GM18951 (cell line): Measurements from ENCODE around the gene CACNA1F.
"Not testable (repeated sequence)": the region's sequence is repeated elsewhere in the genome, so short reads cannot be mapped to it uniquely, and the experiment has no call there.

ENCODE experiments used
- POLR2A ChIP-seq: IDR thresholded peaks from 4 replicates; pipeline ENCODE4 v1.6.1; 2011; ENCODE audit warnings: mild to moderate bottlenecking; ENCODE audit not compliant: insufficient read length, insufficient read depth; ENCODE audit errors: extremely low read depth
- in situ Hi-C: fragments of 300-500 bp; cut with MboI; formaldehyde crosslinking; loops from one replicate; pipeline ENCODE4 v1.12.0; 2022; ENCODE audit warnings: low sequenced_read_pairs, mixed read lengths, inconsistent platforms; ENCODE audit not compliant: unreplicated experiment

CACNA1F gene

DNA sequence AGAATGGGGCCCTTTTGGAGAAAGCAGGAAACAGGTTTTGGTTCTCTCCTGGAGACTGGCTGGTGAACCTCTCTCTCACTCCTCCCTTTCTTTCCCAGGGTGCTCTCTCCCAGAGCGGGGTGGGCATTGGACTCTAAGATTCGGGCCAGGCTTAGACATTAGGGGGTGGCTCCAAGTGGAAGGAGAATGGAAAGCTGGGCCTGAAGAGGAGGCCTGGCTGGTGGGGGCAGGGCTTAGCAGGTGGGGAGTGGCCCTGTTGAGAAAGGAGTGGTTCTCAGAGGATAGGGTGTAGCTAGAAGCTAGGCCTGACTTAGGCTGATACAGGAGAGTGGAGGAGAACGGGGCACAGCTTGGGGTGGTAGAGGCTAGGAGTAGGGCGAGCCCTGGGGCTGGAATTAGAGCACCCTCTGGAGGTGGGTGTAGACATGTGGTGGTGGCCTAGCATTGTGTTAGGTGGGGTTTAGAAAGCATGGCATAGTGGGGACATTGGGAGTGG, 55.8 kb downstream of the CACNA1F start:
- no peak for TF ChIP-seq POLR2A
- in situ Hi-C loops: no loop called here

DNA sequence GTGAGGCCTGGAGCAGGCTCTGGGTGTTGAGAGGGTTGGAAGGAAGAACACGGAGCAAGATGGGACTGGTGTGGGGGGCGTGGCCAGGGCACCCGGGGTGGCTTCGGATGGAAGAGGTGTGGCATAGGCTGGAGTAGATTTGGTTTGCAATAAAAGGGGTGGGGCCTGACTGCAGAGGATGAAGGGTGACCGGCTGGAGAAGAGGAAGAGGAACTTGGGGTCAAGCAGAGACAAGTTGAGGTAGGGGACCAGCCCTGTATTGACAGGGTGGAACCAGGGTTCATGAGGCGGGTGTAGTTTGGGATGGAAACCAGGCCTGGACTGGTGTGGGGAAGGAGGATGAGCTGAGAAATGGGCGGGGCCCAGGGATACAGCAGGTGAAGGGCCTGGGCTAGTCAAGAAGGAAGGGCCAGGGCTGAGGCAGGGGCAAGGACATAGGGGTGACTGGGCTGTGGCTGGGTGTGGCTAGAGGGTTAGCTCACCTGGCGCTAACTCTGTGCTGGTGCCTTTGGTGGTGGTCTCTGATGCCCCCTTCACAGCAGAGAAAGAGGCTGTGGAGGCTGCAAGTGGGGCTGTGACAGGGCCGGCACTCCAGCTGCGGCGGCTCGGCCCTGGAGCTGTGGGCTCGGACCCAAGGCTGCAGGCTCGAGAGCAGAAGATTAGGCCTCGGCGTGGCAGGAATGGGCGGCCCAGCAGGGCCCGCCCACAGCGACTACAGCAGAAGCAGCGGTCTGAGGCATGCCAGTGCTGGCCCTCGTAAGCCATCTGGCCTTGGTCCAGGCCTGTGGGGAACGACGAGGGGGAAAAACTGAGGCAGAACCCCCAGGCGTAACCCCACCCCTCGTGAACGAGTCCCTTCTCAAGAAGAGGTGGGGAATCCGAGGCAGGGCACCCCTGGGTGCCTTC, 56.5 kb downstream of the CACNA1F start:
- in situ Hi-C loops: no loop called here
- TF ChIP-seq POLR2A: no peak

DNA sequence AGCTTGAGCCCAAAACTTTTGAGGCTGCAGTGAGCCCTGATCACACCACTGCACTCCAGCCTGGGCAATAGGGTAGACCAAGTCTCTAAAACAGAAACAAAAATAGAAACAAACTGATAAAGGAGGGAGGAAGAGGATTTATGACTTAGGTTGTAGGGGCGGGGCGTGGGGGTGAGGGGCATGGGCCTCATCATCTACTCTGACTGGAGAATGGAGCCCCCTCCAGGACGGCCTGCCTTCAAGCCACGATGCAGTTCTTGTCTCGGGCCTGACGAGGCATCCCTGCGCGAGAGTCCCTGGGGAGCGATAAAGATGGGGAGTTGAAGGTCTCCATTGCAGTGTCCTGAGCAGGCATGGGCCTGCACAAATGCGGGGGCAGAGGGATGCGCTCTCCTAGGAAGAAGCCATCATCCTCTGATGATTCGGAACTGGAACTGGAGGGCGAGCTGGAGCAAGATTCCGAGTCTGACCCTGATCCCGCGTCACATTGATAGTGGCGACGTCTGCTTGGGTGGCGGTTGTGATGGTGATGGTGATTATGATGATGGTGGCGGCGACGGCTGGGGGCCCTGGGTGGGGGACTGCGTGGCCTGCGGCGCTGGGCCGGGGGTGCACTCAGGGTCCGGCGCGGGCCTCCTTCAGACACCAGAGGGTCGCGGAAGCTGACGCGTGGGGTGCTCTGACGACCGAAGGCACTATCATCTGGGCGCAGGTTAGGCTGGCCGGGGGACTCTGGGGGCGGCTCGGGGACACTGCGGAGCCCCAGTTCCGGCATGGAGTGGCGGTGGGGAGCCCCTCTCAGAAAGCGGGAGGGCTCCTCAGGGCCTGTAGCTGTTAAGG, 57.5 kb downstream of the CACNA1F start:
- no peak for TF ChIP-seq POLR2A
- in situ Hi-C loops: no loop called here

DNA sequence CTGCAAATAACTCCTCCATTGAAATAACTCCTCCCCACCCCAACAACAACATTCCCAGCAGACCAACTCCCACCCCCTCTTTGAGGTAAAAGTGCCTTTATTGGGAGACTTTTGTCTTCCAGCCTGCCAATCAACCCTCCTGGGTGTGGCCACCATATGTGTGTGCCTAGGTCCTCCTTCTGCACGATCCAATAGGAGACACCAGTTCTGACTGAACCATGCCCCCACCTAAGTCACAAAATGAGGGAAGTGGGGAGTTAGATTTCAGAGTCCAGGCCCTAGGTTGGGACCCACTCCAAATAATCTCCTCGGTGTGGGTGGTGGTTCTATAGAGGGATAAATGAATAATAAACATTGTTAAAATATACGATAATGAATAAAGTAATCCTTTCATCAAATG, 58.4 kb downstream of the CACNA1F start:
- no peak for TF ChIP-seq POLR2A
- in situ Hi-C loops: no loop called here

DNA sequence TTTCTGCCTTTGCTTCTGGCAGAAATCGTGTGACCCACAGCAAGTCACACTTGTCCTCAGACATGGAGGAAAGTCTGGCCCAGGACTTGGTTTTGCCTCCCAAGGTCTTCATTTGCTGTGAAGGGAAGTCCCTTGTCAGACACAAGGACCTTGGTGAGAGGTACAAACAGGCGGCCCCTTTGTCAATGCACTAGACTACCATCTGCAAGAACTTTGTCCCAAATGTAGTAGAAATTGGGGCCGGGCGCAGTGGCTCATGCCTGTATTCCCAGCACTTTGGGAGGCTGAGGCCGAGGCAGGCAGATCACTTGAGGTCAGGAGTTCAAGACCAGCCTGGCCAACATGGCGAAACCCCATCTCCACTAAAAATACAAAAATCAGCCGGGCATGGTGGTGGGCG, 59.6 kb downstream of the CACNA1F start:
- in situ Hi-C loops: not testable (repeated sequence)

DNA sequence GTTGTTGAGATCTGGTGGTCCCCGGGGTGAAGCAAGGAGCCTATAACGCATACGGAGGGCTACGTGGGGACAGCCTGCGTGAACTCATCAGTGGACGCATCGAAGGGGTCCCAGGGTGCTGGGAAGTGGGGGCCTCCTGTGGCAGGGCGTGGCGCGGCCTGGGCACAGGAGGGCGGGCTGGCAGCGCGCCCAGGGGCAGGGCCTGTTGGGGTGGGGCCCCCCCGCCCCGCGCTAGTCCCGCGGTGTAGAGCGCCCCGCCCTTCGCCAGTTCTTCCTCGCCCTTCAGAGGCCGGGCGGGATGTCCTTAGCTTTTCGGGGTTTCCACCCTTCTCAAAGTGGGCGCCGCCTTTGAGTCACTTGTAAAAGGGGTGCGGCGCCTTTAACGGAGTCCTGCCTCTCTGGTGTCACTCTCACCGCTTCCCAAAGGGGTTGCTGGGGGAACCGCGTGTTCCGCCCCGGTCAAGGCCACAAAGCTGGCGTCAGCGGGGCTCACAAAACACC, 60.8 kb downstream of the CACNA1F start:
- in situ Hi-C loops: no loop called here
- no peak for TF ChIP-seq POLR2A

DNA sequence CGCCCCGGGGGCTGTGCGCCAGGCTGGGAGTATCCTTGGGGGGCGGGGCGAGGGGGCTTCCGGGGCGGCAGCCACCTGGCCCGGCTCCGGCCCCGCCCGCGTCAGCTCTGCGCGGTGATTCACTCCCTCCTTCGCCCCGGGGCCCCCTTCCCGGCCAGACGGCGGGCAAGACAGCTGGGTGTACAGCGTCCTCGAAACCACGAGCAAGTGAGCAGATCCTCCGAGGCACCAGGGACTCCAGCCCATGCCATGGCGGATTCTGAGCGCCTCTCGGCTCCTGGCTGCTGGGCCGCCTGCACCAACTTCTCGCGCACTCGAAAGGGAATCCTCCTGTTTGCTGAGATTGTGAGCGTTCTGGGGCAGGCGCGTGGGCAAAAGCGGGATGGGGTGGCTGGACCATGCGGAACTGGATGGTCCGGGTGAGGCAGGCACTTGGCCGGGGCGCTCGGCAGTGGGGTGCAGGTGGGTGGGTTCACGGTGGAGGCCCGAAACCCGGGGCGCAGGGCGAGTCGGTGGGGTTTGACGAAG, 61.3 kb downstream of the CACNA1F start, which contains the start of gene PLP2:
Gene PLP2, plus strand, starts transcription at position 147 of the 528 bp plus-strand sequence. Its CDS starts 103 bp downstream, at position 250.
- in situ Hi-C loops: no loop called here
- peak; percentile 65 for TF ChIP-seq POLR2A

DNA sequence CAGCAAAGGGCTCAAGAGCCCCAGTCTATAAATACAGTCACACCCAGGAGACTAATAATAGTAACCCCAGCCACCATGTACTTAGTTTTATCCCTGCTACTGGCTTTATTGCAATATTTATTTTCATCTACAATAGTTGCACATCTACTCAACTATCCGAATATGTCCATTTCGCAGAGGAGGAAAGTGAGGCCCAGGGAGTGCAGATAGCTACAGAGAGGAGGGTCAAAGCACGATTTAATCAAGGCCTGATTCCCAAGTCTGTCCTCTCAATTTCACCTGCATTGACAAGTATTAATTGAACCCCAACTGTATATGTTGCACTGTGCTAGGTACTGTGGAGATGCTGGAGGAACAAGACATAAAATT, 65.4 kb downstream of the CACNA1F start:
- no peak for TF ChIP-seq POLR2A
- in situ Hi-C loops: no loop called here

DNA sequence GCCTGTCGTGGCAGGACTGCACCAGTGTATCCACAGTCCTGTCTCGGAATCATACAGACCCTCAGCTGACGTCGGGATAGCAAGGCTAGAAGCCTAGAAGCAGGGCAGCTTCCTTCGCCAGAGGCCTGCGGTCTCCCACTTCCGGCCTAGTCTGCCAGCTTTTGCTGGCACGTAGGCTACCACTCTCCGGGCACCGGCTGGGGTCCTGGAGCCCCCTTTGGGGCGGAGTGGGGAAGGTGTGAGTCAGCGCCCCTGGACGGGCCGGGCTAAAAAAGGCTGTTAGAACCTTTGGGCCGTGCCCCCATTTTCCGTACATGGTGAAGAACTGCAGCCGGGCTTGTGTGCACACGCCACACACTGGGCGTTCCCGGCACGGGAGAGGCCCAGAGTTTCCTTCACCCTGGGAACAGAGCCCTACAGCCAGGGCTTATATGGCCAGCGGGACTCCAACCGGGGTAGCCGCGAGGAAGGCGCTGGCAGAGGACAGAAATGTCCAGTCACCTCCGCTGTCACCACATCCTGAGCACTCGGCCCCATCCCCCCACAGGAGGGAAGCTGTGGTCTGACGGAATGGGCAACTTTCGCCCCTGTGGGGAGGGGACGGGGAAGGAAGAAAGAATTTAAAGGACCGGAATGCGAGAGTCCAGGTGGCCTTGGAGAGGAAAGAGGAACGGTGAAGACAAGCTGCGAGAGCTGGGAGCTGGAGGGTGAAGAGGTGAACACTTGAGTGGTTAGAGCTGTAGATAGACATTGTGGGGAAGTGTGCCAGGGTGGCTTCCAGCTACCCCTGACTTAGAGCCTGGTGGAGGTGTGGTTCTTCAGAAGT, 66.0 kb downstream of the CACNA1F start:
- in situ Hi-C loops: no loop called here
- peak; percentile 42 for TF ChIP-seq POLR2A

DNA sequence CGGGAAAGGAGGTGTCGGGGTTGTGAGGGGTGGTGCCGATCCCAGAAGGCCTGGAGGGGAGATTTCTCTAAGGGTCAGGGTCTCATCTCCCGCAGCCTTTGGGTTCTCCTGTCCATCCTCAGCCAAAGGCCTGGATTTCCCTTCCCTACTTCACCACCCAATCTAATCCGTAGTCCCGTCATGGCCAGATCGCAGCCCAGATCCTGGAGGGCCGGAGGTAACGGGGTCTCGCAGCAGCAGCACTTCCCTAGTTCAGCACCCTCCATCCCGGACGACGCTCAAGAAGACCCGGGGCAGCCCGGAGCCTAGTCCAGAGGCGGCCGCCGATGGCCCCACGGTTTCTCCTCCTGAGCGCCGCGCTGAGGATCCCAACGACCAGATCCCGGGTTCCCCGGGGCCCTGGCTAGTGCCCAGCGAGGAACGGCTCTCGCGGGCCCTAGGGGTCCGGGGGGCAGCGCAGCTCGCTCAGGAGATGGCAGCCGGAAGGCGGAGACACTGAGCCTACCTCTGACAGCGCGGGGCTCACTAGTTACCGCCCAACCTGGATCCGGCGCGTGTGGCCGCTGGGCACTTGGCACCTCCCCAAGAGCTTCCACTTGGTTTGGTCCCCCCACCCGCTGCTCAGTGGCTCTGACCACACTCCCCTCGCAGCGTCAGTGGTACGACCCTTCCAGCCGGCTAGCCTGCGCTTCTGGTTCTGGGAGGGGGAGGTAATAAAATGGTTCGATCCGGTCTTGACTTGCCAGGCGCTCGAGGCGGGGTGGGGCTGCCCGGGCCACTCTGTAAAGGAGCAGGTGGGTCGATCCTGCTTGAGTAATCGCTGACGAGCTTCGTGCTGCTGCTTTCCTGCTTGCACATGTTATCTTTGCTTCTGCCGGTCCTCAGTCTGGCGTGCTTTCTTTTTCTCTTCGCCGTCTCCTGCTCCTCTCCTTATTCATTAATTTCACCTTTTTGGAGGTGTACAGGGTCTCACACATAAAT, 66.9 kb downstream of the CACNA1F start:
- TF ChIP-seq POLR2A: peak; percentile 37
- in situ Hi-C loops: no loop called here

DNA sequence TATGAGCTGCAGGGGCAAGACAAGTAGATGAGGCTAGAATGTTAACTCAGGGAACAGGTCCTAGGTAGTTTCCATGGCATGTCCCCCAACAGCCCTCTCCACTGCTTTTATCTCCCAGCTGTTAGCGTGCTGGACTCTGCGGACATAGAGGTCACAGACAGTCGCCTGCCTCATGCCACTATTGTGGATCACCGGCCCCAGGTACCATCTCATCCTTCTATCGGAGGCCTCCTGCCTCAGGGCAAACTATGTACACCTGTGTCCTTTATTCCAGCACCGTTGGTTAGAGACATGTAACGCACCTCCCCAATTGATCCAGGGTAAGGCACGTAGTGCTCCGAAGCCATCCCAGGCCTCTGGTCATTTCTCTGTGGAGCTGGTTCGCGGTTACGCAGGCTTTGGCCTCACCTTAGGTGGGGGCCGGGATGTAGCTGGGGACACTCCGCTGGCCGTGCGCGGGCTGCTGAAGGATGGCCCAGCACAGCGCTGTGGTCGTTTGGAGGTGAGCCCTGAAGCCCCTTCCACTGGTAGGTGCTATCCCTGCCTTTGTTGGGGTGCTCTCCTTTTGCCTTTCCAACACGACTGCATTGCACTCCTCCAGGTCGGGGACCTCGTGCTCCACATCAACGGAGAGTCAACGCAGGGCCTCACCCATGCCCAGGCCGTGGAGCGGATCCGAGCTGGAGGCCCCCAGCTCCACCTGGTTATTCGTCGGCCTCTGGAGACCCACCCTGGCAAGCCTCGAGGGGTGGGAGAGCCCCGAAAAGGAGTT, 68.4 kb downstream of the CACNA1F start:
- no peak for TF ChIP-seq POLR2A
- in situ Hi-C loops: no loop called here
